HEK293T (cell line): ENCODE measurements around the gene BRF1.

ENCODE experiments used
- ARNT ChIP-seq: fragments of 450-650 bp; IDR thresholded peaks from 2 replicates; pipeline ENCODE4 v1.6.1; 2017; ENCODE audit warnings: mild to moderate bottlenecking
- BHLHE40 ChIP-seq: fragments of 450-650 bp; IDR thresholded peaks from 2 replicates; pipeline ENCODE4 v1.6.1; 2016; ENCODE audit warnings: mild to moderate bottlenecking, moderate library complexity, borderline replicate concordance
- ELF4 ChIP-seq: fragments of 450-650 bp; IDR thresholded peaks from 2 replicates; pipeline ENCODE4 v1.6.1; 2017; ENCODE audit warnings: antibody characterized with exemption
- FOXA1 ChIP-seq: fragments of 450-650 bp; IDR thresholded peaks from 2 replicates; pipeline ENCODE4 v1.6.1; 2016; ENCODE audit warnings: mild to moderate bottlenecking
- FOXK2 ChIP-seq: fragments of 450-650 bp; IDR thresholded peaks from 2 replicates; pipeline ENCODE4 v1.6.1; 2016; ENCODE audit warnings: mild to moderate bottlenecking
- FOXM1 ChIP-seq: fragments of 450-650 bp; IDR thresholded peaks from 2 replicates; pipeline ENCODE4 v1.6.1; 2017; ENCODE audit warnings: mild to moderate bottlenecking, borderline replicate concordance
- HDGF ChIP-seq: fragments of 450-650 bp; IDR thresholded peaks from 2 replicates; pipeline ENCODE4 v1.6.1; 2017; ENCODE audit warnings: antibody characterized with exemption, borderline replicate concordance
- NFRKB ChIP-seq: fragments of 450-650 bp; IDR thresholded peaks from 2 replicates; pipeline ENCODE4 v1.6.1; 2016; ENCODE audit warnings: mild to moderate bottlenecking, moderate library complexity
- SP1 ChIP-seq: fragments of 450-650 bp; IDR thresholded peaks from 2 replicates; pipeline ENCODE4 v1.6.1; 2017
- SUZ12 ChIP-seq: fragments of 450-650 bp; IDR thresholded peaks from 2 replicates; pipeline ENCODE4 v1.6.1; 2016; ENCODE audit warnings: mild to moderate bottlenecking
- TARDBP ChIP-seq: fragments of 450-650 bp; IDR thresholded peaks from 2 replicates; pipeline ENCODE4 v1.6.1; 2016
- ZNF384 ChIP-seq: fragments of 450-650 bp; IDR thresholded peaks from 2 replicates; pipeline ENCODE4 v1.6.1; 2016
- TF ChIP-seq, protein P1 (sequence below): fragments of 450-650 bp; IDR thresholded peaks from 2 replicates; pipeline ENCODE4 v1.6.1; 2016

DNA sequence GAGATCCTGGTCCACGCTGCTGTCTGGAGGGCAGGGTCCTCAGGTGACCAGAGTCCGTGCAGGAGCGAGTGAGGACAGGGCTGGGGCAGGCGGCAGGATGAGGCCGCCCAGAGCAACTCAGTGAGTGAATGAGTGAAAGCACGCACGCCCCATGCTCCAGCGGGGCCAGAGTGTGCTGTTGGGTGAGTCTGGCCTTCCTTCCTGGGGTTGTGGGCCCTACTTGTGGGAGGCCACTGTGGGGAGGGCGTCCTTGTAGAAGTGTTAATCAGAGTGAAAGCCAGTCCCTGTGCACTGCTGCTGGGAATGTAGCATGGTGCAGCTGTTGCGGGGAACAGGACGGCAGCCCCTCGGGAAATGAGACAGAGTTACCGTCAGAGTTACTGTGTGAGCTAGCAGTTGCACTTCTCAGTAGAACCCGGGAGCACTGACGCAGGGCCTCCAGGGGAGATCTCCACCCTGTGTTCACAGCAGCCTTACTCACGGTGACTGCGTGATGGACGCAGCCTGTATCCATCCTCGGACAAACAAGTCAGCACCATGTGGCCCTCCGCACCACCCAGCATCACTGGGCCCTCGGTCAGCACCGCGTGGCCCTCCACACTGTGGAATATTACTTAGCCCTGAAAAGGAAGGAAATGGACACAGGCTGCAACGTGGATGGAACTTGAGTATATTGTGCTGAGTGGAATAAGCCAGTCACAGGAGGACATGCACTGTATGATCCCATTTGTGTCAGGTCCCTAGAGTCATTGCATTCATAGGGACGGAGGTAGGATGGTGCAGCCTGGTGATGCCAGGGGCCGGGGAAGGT, 35.9 kb upstream of the BRF1 start:
- TF ChIP-seq FOXM1: no peak
- no peak for TF ChIP-seq SUZ12
- TF ChIP-seq BHLHE40: no peak
- TF ChIP-seq FOXK2: no peak
- no peak for TF ChIP-seq TARDBP
- no peak for TF ChIP-seq FOXA1
- TF ChIP-seq SP1: no peak
- TF ChIP-seq ZNF384: no peak
- no peak for TF ChIP-seq HDGF
- TF ChIP-seq ELF4: no peak
- TF ChIP-seq, protein P1, sequence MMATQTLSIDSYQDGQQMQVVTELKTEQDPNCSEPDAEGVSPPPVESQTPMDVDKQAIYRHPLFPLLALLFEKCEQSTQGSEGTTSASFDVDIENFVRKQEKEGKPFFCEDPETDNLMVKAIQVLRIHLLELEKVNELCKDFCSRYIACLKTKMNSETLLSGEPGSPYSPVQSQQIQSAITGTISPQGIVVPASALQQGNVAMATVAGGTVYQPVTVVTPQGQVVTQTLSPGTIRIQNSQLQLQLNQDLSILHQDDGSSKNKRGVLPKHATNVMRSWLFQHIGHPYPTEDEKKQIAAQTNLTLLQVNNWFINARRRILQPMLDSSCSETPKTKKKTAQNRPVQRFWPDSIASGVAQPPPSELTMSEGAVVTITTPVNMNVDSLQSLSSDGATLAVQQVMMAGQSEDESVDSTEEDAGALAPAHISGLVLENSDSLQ: no peak
- no peak for TF ChIP-seq ARNT
- no peak for TF ChIP-seq NFRKB
